ENCODE measurements around the gene PCDHA1.
"Not testable (repeated sequence)": the region's sequence is repeated elsewhere in the genome, so short reads cannot be mapped to it uniquely, and the experiment has no call there.

The PCDHA1 gene

GRCh38 chr5:140855772-140856674 is 70.1 kb downstream of the PCDHA1 start, which contains the start of gene PCDHA10:
Gene PCDHA10, plus strand, starts transcription at chr5:140855897. Its CDS starts 152 bp downstream, at chr5:140856049.
- no peak for DNase-seq

GRCh38 chr5:140857177-140857986 is 71.4 kb downstream of the PCDHA1 start:
- no peak for DNase-seq

- no peak for DNase-seq
Measured at GRCh38 chr5:140857987-140858240, 72.0 kb downstream of the PCDHA1 start.

- DNase-seq, result no peak
Measured at GRCh38 chr5:140862441-140863295, 76.7 kb downstream of the PCDHA1 start.

GRCh38 chr5:140868721-140869554 is 83.0 kb downstream of the PCDHA1 start, which contains the start of gene PCDHA11:
Gene PCDHA11, plus strand, starts transcription at chr5:140868957. Its CDS starts 147 bp downstream, at chr5:140869104.
- peak in 1 of 3 donors; percentile 3 for DNase-seq

GRCh38 chr5:140869555-140869886 is 83.6 kb downstream of the PCDHA1 start:
- no peak for DNase-seq

GRCh38 chr5:140870221-140871201 is 84.6 kb downstream of the PCDHA1 start:
- no peak for DNase-seq

GRCh38 chr5:140875085-140876065 is 89.4 kb downstream of the PCDHA1 start, which contains the start of gene PCDHA12:
Gene PCDHA12, plus strand, starts transcription at chr5:140875308. Its CDS starts 165 bp downstream, at chr5:140875473.
- no peak for DNase-seq

- not testable (repeated sequence) for DNase-seq
Measured at GRCh38 chr5:140876541-140877261, 90.8 kb downstream of the PCDHA1 start.

GRCh38 chr5:140877262-140877581 is 91.3 kb downstream of the PCDHA1 start:
- DNase-seq, result no peak

GRCh38 chr5:140881889-140882590 is 96.1 kb downstream of the PCDHA1 start, which contains the start of gene PCDHA13:
Gene PCDHA13, plus strand, starts transcription at chr5:140882124. Its CDS starts 145 bp downstream, at chr5:140882269.
- DNase-seq, result no peak

GRCh38 chr5:140882591-140882899 is 96.6 kb downstream of the PCDHA1 start:
- DNase-seq, result no peak

- DNase-seq, result no peak
Measured at GRCh38 chr5:140883373-140883772, 97.4 kb downstream of the PCDHA1 start.

GRCh38 chr5:140883927-140884697 is 98.2 kb downstream of the PCDHA1 start:
- DNase-seq, result no peak

GRCh38 chr5:140916325-140916724 is 130.4 kb downstream of the PCDHA1 start:
- no peak for DNase-seq

GRCh38 chr5:140923601-140924000 is 137.7 kb downstream of the PCDHA1 start:
- DNase-seq, result no peak

- no peak for DNase-seq
Measured at GRCh38 chr5:140925806-140926442, 140.0 kb downstream of the PCDHA1 start, which contains the start of gene PCDHAC1. Gene PCDHAC1, plus strand, starts transcription at chr5:140926299. Its CDS starts 594 bp downstream, at chr5:140926893.

Measured in suppressor macrophage treated with lipopolysaccharide for 1 hour (primary cell).